ENCODE results near the gene B3GALT6.
"Not testable (repeated sequence)": the region's sequence is repeated elsewhere in the genome, so short reads cannot be mapped to it uniquely, and the experiment has no call there.

Gene B3GALT6

GRCh38 chr1:1243266-1243660, 11.2 kb downstream of the B3GALT6 start:
- Histone ChIP-seq H3K4me1 (ENCODE audit: control insufficient read depth in 1 of 2, insufficient read depth in 2 of 2, low read length in 2 of 2) (peaks cover 0 to 6% of the 10 kb centered on the region in 2 donors), H3K4me3 (ENCODE audit: low read depth in 1 of 2, low read length in 2 of 2) (no peak overlapping the region), H3K9me3 (ENCODE audit: control insufficient read depth in 1 of 2, low read length in 2 of 2) (no peaks in the 10 kb centered on the region), H3K36me3 (ENCODE audit: control insufficient read depth in 1 of 2, insufficient read depth in 2 of 2, low read length in 2 of 2) (no peaks in the 10 kb centered on the region), H3K27ac (ENCODE audit: low read length) (no peak overlapping the region), H3K27me3 (ENCODE audit: low read depth, low read length) (peaks cover 11% of the 10 kb centered on the region)

- H3K4me3 ChIP-seq (ENCODE audit: low read depth in 1 of 2, low read length in 2 of 2): no peak overlapping the region
- H3K36me3 ChIP-seq (ENCODE audit: control insufficient read depth in 1 of 2, insufficient read depth in 2 of 2, low read length in 2 of 2): no peaks in the 10 kb centered on the region
- H3K4me1 ChIP-seq (ENCODE audit: control insufficient read depth in 1 of 2, insufficient read depth in 2 of 2, low read length in 2 of 2): peaks cover 0 to 6% of the 10 kb centered on the region in 2 donors
- H3K27ac ChIP-seq (ENCODE audit: low read length): no peak overlapping the region
- H3K27me3 ChIP-seq (ENCODE audit: low read depth, low read length): peaks cover 11% of the 10 kb centered on the region
- no peaks in the 10 kb centered on the region for H3K9me3 ChIP-seq (ENCODE audit: control insufficient read depth in 1 of 2, low read length in 2 of 2)
Measured at GRCh38 chr1:1243807-1244191, 11.8 kb downstream of the B3GALT6 start.

GRCh38 chr1:1244192-1244811, 12.3 kb downstream of the B3GALT6 start:
- Histone ChIP-seq H3K36me3 (ENCODE audit: control insufficient read depth in 1 of 2, insufficient read depth in 2 of 2, low read length in 2 of 2) (no peaks in the 10 kb centered on the region), H3K4me3 (ENCODE audit: low read depth in 1 of 2, low read length in 2 of 2) (no peak overlapping the region), H3K27ac (ENCODE audit: low read length) (no peak overlapping the region), H3K27me3 (ENCODE audit: low read depth, low read length) (peaks cover 11% of the 10 kb centered on the region), H3K9me3 (ENCODE audit: control insufficient read depth in 1 of 2, low read length in 2 of 2) (no peaks in the 10 kb centered on the region), H3K4me1 (ENCODE audit: control insufficient read depth in 1 of 2, insufficient read depth in 2 of 2, low read length in 2 of 2) (peaks cover 0 to 6% of the 10 kb centered on the region in 2 donors)

GRCh38 chr1:1245178-1245816, 13.3 kb downstream of the B3GALT6 start:
- Histone ChIP-seq H3K27me3 (ENCODE audit: low read depth, low read length) (peaks cover 5% of the 10 kb centered on the region), H3K4me3 (ENCODE audit: low read depth in 1 of 2, low read length in 2 of 2) (no peak overlapping the region), H3K4me1 (ENCODE audit: control insufficient read depth in 1 of 2, insufficient read depth in 2 of 2, low read length in 2 of 2) (peaks cover 0 to 6% of the 10 kb centered on the region in 2 donors), H3K27ac (ENCODE audit: low read length) (no peak overlapping the region), H3K36me3 (ENCODE audit: control insufficient read depth in 1 of 2, insufficient read depth in 2 of 2, low read length in 2 of 2) (no peaks in the 10 kb centered on the region), H3K9me3 (ENCODE audit: control insufficient read depth in 1 of 2, low read length in 2 of 2) (no peaks in the 10 kb centered on the region)

GRCh38 chr1:1245817-1246576, 14.0 kb downstream of the B3GALT6 start:
- Histone ChIP-seq H3K36me3 (ENCODE audit: control insufficient read depth in 1 of 2, insufficient read depth in 2 of 2, low read length in 2 of 2) (no peaks in the 10 kb centered on the region), H3K27me3 (ENCODE audit: low read depth, low read length) (peaks cover 5% of the 10 kb centered on the region), H3K4me1 (ENCODE audit: control insufficient read depth in 1 of 2, insufficient read depth in 2 of 2, low read length in 2 of 2) (peaks cover 0 to 6% of the 10 kb centered on the region in 2 donors), H3K27ac (ENCODE audit: low read length) (no peak overlapping the region), H3K9me3 (ENCODE audit: control insufficient read depth in 1 of 2, low read length in 2 of 2) (no peaks in the 10 kb centered on the region), H3K4me3 (ENCODE audit: low read depth in 1 of 2, low read length in 2 of 2) (no peak overlapping the region)

GRCh38 chr1:1246577-1247340, 14.7 kb downstream of the B3GALT6 start, which contains the start of gene C1QTNF12:
C1QTNF12 (minus strand) TSS chr1:1246722; CDS start chr1:1246690, 32 bp downstream.
- Histone ChIP-seq H3K27me3 (ENCODE audit: low read depth, low read length) (peaks cover 5% of the 10 kb centered on the region), H3K4me1 (ENCODE audit: control insufficient read depth in 1 of 2, insufficient read depth in 2 of 2, low read length in 2 of 2) (peaks cover 0 to 6% of the 10 kb centered on the region in 2 donors), H3K9me3 (ENCODE audit: control insufficient read depth in 1 of 2, low read length in 2 of 2) (no peaks in the 10 kb centered on the region), H3K4me3 (ENCODE audit: low read depth in 1 of 2, low read length in 2 of 2) (no peak within 1 kb of the TSS), H3K27ac (ENCODE audit: low read length) (no peak within 1 kb of the TSS), H3K36me3 (ENCODE audit: control insufficient read depth in 1 of 2, insufficient read depth in 2 of 2, low read length in 2 of 2) (no peaks in the 10 kb centered on the region)

- peaks cover 0 to 6% of the 10 kb centered on the region in 2 donors for H3K36me3 ChIP-seq (ENCODE audit: control insufficient read depth in 1 of 2, insufficient read depth in 2 of 2, low read length in 2 of 2)
- no peak overlapping the region for H3K27ac ChIP-seq (ENCODE audit: low read length)
- H3K4me3 ChIP-seq (ENCODE audit: low read depth in 1 of 2, low read length in 2 of 2): no peak overlapping the region
- H3K27me3 ChIP-seq (ENCODE audit: low read depth, low read length): peaks cover 5% of the 10 kb centered on the region
- H3K4me1 ChIP-seq (ENCODE audit: control insufficient read depth in 1 of 2, insufficient read depth in 2 of 2, low read length in 2 of 2): peaks cover 0 to 6% of the 10 kb centered on the region in 2 donors
- no peaks in the 10 kb centered on the region for H3K9me3 ChIP-seq (ENCODE audit: control insufficient read depth in 1 of 2, low read length in 2 of 2)
Measured at GRCh38 chr1:1247341-1247913, 15.4 kb downstream of the B3GALT6 start.

GRCh38 chr1:1248009-1248913, 16.2 kb downstream of the B3GALT6 start:
- H3K9me3 ChIP-seq (ENCODE audit: control insufficient read depth in 1 of 2, low read length in 2 of 2); H3K27me3 ChIP-seq (ENCODE audit: low read depth, low read length); H3K4me3 ChIP-seq (ENCODE audit: low read depth in 1 of 2, low read length in 2 of 2); H3K4me1 ChIP-seq (ENCODE audit: control insufficient read depth in 1 of 2, insufficient read depth in 2 of 2, low read length in 2 of 2); H3K27ac ChIP-seq (ENCODE audit: low read length): not testable (repeated sequence)
- peaks cover under 1 to 14% of the 10 kb centered on the region in 2 donors for H3K36me3 ChIP-seq (ENCODE audit: control insufficient read depth in 1 of 2, insufficient read depth in 2 of 2, low read length in 2 of 2)

GRCh38 chr1:1250786-1251284, 18.8 kb downstream of the B3GALT6 start:
- no peak overlapping the region for H3K27ac ChIP-seq (ENCODE audit: low read length)
- no peaks in the 10 kb centered on the region for H3K9me3 ChIP-seq (ENCODE audit: control insufficient read depth in 1 of 2, low read length in 2 of 2)
- peaks cover 0 to 6% of the 10 kb centered on the region in 2 donors for H3K4me1 ChIP-seq (ENCODE audit: control insufficient read depth in 1 of 2, insufficient read depth in 2 of 2, low read length in 2 of 2)
- peaks cover 5% of the 10 kb centered on the region for H3K27me3 ChIP-seq (ENCODE audit: low read depth, low read length)
- H3K4me3 ChIP-seq (ENCODE audit: low read depth in 1 of 2, low read length in 2 of 2): no peak overlapping the region
- peaks cover 17 to 40% of the 10 kb centered on the region in 2 donors for H3K36me3 ChIP-seq (ENCODE audit: control insufficient read depth in 1 of 2, insufficient read depth in 2 of 2, low read length in 2 of 2)

GRCh38 chr1:1253314-1253713, 21.3 kb downstream of the B3GALT6 start:
- Histone ChIP-seq H3K27ac (ENCODE audit: low read length) (no peak overlapping the region), H3K27me3 (ENCODE audit: low read depth, low read length) (no peaks in the 10 kb centered on the region), H3K4me3 (ENCODE audit: low read depth in 1 of 2, low read length in 2 of 2) (no peak overlapping the region), H3K36me3 (ENCODE audit: control insufficient read depth in 1 of 2, insufficient read depth in 2 of 2, low read length in 2 of 2) (peaks cover 22 to 47% of the 10 kb centered on the region in 2 donors), H3K9me3 (ENCODE audit: control insufficient read depth in 1 of 2, low read length in 2 of 2) (no peaks in the 10 kb centered on the region), H3K4me1 (ENCODE audit: control insufficient read depth in 1 of 2, insufficient read depth in 2 of 2, low read length in 2 of 2) (no peaks in the 10 kb centered on the region)
